NT2/D1 (cell line): ENCODE measurements around the gene HSCB.

ENCODE experiments used
- YY1 ChIP-seq: IDR thresholded peaks from 2 replicates; pipeline ENCODE4 v1.6.1; 2011; ENCODE audit not compliant: insufficient read length, insufficient read depth
- ZNF274 ChIP-seq: IDR thresholded peaks from 2 replicates; pipeline ENCODE4 v1.6.1; 2011; ENCODE audit warnings: mild to moderate bottlenecking, low read depth, low read length

- TF ChIP-seq ZNF274 (no peak), YY1 (no peak)
Observed at GRCh38 chr22:28710107-28710506, 31.7 kb upstream of the HSCB start.
